GM20000 (cell line): ENCODE data around the gene SP2.

Experiments
- DNase-seq: peaks from one replicate; pipeline ENCODE4 v3.0.0; 2012; ENCODE audit warnings: low spot score
- TF ChIP-seq, protein P1 (sequence below): IDR thresholded peaks from 2 replicates; pipeline ENCODE4 v1.5.1; 2012; ENCODE audit warnings: mild to moderate bottlenecking, control low read depth; ENCODE audit errors: extremely low read depth, missing control alignments

SP2 gene

DNA sequence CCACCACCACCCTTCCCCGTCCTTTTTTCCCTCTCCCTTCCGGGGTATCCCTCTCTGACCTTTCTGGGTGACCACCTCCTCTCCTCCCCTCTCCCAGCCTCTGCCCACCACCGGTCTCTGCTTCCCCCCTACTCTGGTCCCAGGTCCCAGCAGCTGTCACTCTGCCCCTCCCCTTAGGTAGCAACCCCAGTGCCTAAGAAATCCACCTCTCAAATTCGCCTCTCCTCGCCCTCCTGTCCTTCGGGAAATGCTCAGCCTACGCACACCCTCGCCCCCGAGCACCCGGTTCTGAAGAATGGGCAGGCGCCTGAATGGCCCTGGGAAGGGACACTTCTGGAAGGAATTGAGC is 44.3 kb upstream of the SP2 start:
- no peak for DNase-seq

DNA sequence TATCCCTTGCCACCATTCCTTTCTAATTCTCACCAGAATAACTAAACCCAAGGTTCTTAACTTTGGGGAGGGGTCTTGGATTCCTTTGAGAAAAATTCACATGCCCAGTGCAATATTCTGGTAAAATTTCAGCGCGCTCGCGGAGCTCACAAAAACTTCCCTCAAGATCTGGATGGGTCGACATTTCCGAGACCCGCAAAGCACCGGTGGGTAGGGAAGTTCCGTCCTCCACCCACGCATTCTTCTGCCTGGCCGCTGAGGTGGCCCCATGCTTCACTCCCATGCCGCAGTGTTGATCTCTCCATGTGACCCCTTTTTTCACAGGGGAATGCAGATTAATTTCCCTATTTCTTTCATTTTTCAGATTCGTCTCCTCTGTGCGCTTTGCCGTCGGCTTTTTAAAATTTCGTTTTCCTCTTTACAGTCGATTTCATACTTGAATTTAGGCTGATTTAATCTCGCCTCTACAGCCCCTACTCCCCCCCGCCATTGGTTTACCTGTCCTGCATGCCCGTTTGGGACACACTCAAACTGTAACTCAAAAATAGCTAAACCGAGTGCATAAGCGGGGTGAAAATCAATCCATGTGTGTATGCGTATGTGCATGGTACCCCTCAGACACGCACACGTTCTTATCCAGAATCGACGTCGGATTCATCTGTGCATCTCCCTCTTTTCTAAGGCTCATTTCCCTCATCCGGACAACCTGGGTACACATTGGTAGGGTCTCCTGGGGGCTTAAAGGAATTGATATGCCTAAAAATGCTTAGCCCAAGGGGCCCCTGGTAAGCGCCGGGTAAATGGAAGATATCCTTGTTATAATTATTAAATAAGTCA is 43.7 kb upstream of the SP2 start:
- peak; percentile 67 for DNase-seq
- TF ChIP-seq, protein P1, sequence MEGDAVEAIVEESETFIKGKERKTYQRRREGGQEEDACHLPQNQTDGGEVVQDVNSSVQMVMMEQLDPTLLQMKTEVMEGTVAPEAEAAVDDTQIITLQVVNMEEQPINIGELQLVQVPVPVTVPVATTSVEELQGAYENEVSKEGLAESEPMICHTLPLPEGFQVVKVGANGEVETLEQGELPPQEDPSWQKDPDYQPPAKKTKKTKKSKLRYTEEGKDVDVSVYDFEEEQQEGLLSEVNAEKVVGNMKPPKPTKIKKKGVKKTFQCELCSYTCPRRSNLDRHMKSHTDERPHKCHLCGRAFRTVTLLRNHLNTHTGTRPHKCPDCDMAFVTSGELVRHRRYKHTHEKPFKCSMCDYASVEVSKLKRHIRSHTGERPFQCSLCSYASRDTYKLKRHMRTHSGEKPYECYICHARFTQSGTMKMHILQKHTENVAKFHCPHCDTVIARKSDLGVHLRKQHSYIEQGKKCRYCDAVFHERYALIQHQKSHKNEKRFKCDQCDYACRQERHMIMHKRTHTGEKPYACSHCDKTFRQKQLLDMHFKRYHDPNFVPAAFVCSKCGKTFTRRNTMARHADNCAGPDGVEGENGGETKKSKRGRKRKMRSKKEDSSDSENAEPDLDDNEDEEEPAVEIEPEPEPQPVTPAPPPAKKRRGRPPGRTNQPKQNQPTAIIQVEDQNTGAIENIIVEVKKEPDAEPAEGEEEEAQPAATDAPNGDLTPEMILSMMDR = no peak

More for the DNA sequence above, 44.3 kb upstream of the SP2 start:
- TF ChIP-seq, protein P1 = no peak

DNA sequence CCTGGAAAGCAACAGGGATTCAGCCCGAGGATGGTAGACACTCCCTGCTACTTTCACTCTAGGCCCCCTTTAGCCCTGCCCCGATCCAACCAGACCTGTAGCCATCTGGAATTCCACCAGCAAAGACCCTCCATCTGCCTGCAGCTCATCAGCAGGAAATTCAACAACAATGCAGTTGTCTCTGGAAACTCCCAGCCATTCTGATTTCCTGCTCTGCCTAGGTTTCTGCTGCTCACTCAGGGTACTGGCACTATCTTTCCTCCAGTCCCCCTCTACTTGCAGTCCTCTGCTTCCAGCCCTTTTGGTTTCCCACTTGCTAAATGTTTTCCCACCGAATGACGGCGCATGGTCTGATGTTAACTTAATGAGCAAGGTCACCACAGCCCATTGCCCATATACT is 42.4 kb upstream of the SP2 start:
- TF ChIP-seq, protein P1 = no peak
- DNase-seq = no peak

DNA sequence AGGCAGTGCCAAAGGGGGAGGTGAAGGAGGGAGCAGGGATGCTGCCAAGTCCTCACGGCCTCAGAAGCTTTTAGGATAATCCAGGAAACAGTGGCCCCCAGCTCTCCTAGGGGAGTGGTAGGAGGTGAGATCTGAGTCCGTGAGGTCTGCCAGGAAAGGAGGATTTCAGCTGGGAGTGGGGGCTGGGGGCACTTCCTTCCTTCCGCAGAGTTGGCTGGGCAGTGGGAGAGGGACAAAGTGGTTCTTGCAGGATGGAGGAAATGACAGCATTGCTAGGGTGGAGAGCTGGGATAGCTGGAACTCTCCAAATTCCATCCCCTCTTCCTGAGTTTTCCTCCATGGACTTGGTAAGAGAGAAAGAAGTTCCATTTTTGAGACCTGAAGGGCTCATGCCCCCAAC is 40.3 kb upstream of the SP2 start:
- DNase-seq = no peak
- TF ChIP-seq, protein P1 = no peak

DNA sequence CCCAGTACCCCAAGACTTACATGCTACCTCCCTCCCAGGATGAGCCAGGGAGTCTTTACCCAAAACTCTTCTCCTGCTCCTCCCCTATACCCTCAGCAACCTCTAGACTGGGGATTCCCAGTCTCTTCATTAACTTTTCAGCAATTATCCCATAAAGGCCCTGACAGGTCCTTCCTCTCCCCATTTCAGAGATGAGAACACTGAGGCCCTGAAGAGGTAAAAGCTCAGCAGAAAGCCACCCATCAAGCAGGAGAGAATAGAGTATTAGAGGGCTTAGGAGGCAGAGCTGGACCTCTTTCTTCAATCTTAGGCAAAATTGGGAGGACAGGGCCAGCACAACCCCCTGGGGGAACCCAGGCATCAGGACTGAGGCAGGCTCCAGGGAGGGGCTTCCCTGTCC is 39.2 kb upstream of the SP2 start:
- no peak for DNase-seq
- TF ChIP-seq, protein P1 = no peak

DNA sequence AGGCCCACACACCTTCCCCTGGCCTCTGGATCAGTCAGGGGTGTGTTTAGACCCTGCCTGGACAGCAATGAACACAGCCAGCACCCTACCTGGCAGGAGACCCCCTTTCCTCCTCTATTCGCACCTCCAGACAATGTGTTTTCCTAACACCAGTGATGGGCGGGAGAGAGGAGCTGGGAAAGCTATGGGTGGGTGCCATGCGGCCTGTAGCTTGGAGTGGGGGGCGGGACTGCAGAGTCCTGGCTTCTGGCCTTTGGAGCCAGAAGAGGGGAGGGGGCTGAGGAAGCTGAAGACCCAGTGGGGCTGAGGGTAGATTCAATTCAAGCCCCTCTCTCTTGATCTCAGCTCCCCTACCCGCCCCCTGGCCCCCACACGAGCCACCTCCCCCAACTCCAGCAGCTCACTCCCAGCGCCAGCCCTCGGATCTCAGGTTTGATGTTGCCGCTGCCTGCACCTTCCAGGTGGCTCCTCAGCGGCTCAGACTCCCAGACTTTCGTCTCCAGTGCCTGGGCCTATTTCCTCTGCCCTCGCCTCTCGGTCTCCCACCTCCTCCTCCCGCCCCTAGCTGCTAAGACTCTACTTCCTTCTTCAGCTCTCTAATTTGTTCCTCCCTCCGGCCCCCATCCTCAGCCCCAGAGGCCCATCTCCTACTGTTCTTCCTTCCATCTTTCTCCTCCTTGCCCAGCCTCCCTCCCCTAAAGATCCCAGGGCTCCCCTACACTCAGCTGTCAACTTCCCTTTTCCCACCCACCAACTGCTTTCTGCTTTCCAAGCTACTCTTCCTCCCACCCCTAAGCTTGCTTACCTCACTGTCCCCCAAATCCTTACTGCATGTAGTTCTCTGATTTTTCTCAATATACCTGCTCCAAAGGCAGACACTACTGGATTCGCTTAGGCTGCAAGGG is 38.2 kb upstream of the SP2 start:
- TF ChIP-seq, protein P1 = no peak

DNA sequence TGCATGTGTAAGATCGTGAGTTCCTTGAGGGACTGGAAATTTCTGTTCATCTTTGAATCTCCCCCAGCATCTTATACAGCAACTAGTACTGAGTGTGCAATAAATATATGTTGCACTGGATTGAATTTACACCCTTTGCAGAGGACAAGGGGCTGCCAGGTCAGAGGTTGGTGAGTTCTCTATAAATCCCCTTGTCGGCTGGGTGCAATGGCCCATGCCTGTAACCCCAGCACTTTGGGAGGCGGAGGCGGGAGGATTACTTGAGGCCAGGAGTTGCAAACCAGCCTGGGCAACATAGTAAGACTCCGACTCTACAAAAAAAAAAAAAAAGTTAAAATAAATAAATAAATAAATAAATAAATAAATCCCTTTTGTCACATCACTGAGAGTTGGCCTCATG is 35.6 kb upstream of the SP2 start:
- TF ChIP-seq, protein P1 = no peak
- no peak for DNase-seq

More for the DNA sequence above, 38.2 kb upstream of the SP2 start:
- DNase-seq = no peak
